Measurements from ENCODE around the gene MYO5B. TPM values are rescaled to one million over a fixed set of nuclear protein-coding genes. Genes with fewer than 3 reads are reported as not detected.
"Not testable (repeated sequence)": the region's sequence is repeated elsewhere in the genome, so short reads cannot be mapped to it uniquely, and the experiment has no call there.

Gene MYO5B
- total RNA-seq, 1 donor from 2014 or later, result 6.7 TPM

- no peak overlapping the region for H3K4me2 ChIP-seq
- no peaks in the 10 kb centered on the region for H3K9me3 ChIP-seq (ENCODE audit: low read depth)
- no peaks in the 10 kb centered on the region for H3K4me1 ChIP-seq
- no peak overlapping the region for H3K4me3 Mint-ChIP-seq
- H3K4me1 Mint-ChIP-seq, result peaks cover 5% of the 10 kb centered on the region
- H2AFZ ChIP-seq (replicated peaks), result no peak overlapping the region
- peaks cover 10% of the 10 kb centered on the region for H3K36me3 ChIP-seq
- H3K9me3 Mint-ChIP-seq, result peaks cover 15% of the 10 kb centered on the region
- DNase-seq (ENCODE audit: low spot score), result no peak
- H3K27ac ChIP-seq, result no peak overlapping the region
- no peak overlapping the region for H3K27ac Mint-ChIP-seq
- H3K27me3 Mint-ChIP-seq (ENCODE audit: insufficient read depth, low read depth), result no peaks in the 10 kb centered on the region
- no peaks in the 10 kb centered on the region for H3K27me3 ChIP-seq
- no peak for TF ChIP-seq EZH2phosphoT487 (IDR thresholded peaks at IDR 0.05)
- no peak for TF ChIP-seq CTCF (IDR thresholded peaks at IDR 0.05)
- no peak for TF ChIP-seq EZH2 (IDR thresholded peaks at IDR 0.05)
- no peaks in the 10 kb centered on the region for H3K79me2 ChIP-seq (ENCODE audit: low read depth)
- no peaks in the 10 kb centered on the region for H4K20me1 ChIP-seq (ENCODE audit: low read depth)
- no peak overlapping the region for H3K9ac ChIP-seq
- no peak overlapping the region for H3K4me3 ChIP-seq
- H3K36me3 Mint-ChIP-seq, result peaks cover 39% of the 10 kb centered on the region
- H3F3A ChIP-seq (ENCODE audit: low read depth), result no peaks in the 10 kb centered on the region
These were observed 396.9 kb downstream of the MYO5B start for GRCh38 chr18:49798001-49798400.

GRCh38 chr18:49795612-49796552, 399.1 kb downstream of the MYO5B start:
- Histone ChIP-seq H3K9ac (no peak overlapping the region), H3K27ac (no peak overlapping the region), H3K9me3 (ENCODE audit: low read depth) (no peaks in the 10 kb centered on the region), H3K4me2 (no peak overlapping the region), H3K27me3 (no peaks in the 10 kb centered on the region), H3K4me3 (no peak overlapping the region), H3K79me2 (ENCODE audit: low read depth) (no peaks in the 10 kb centered on the region), H3K4me1 (no peaks in the 10 kb centered on the region), H3F3A (ENCODE audit: low read depth) (no peaks in the 10 kb centered on the region), H2AFZ (replicated peaks) (no peak overlapping the region), H3K36me3 (peaks cover 13% of the 10 kb centered on the region), H4K20me1 (ENCODE audit: low read depth) (no peaks in the 10 kb centered on the region)
- peaks cover 5% of the 10 kb centered on the region for H3K4me1 Mint-ChIP-seq
- H3K27me3 Mint-ChIP-seq (ENCODE audit: insufficient read depth, low read depth), result no peaks in the 10 kb centered on the region
- H3K36me3 Mint-ChIP-seq, result peaks cover 35% of the 10 kb centered on the region
- no peak overlapping the region for H3K4me3 Mint-ChIP-seq
- no peak overlapping the region for H3K27ac Mint-ChIP-seq
- DNase-seq (ENCODE audit: low spot score), result no peak
- TF ChIP-seq EZH2phosphoT487 (IDR thresholded peaks at IDR 0.05) (no peak), EZH2 (IDR thresholded peaks at IDR 0.05) (no peak), CTCF (IDR thresholded peaks at IDR 0.05) (no peak)
- peaks cover 15% of the 10 kb centered on the region for H3K9me3 Mint-ChIP-seq

GRCh38 chr18:49794743-49795142, 400.2 kb downstream of the MYO5B start:
- peaks cover 35% of the 10 kb centered on the region for H3K36me3 Mint-ChIP-seq

GRCh38 chr18:49789560-49790134, 405.3 kb downstream of the MYO5B start:
- H3K27ac Mint-ChIP-seq; H3K9me3 ChIP-seq (ENCODE audit: low read depth); H3K79me2 ChIP-seq (ENCODE audit: low read depth); H3K4me2 ChIP-seq; H3K27me3 Mint-ChIP-seq (ENCODE audit: insufficient read depth, low read depth); H3K4me3 Mint-ChIP-seq; H3K9ac ChIP-seq; H3K4me3 ChIP-seq; H2AFZ ChIP-seq (replicated peaks); H3K4me1 Mint-ChIP-seq; H4K20me1 ChIP-seq (ENCODE audit: low read depth); H3K9me3 Mint-ChIP-seq; H3K36me3 ChIP-seq; DNase-seq (ENCODE audit: low spot score); H3K4me1 ChIP-seq; H3F3A ChIP-seq (ENCODE audit: low read depth); H3K27ac ChIP-seq; H3K27me3 ChIP-seq: not testable (repeated sequence)
- H3K36me3 Mint-ChIP-seq, result peaks cover 22% of the 10 kb centered on the region

More at GRCh38 chr18:49794743-49795142, 400.2 kb downstream of the MYO5B start:
- Histone ChIP-seq H3F3A (ENCODE audit: low read depth) (no peaks in the 10 kb centered on the region), H3K79me2 (ENCODE audit: low read depth) (no peaks in the 10 kb centered on the region), H3K9me3 (ENCODE audit: low read depth) (no peaks in the 10 kb centered on the region), H4K20me1 (ENCODE audit: low read depth) (no peaks in the 10 kb centered on the region), H3K4me2 (no peak overlapping the region), H3K27ac (no peak overlapping the region), H3K27me3 (no peaks in the 10 kb centered on the region), H2AFZ (replicated peaks) (no peak overlapping the region), H3K4me3 (no peak overlapping the region), H3K9ac (no peak overlapping the region), H3K4me1 (no peaks in the 10 kb centered on the region), H3K36me3 (peaks cover 13% of the 10 kb centered on the region)
- no peak for TF ChIP-seq EZH2 (IDR thresholded peaks at IDR 0.05)
- TF ChIP-seq CTCF (IDR thresholded peaks at IDR 0.05), result no peak
- TF ChIP-seq EZH2phosphoT487 (IDR thresholded peaks at IDR 0.05), result no peak
- Mint-ChIP-seq H3K27ac (no peak overlapping the region), H3K9me3 (peaks cover 9% of the 10 kb centered on the region), H3K4me3 (no peak overlapping the region), H3K27me3 (ENCODE audit: insufficient read depth, low read depth) (no peaks in the 10 kb centered on the region), H3K4me1 (no peaks in the 10 kb centered on the region)
- no peak for DNase-seq (ENCODE audit: low spot score)
